H1 (cell line): ENCODE data around the gene RMND5A.

Experiments
- CTCF ChIP-seq, 3 experiments: IDR thresholded peaks; 1 replicate in 2 of 3; 2 replicates in 1 of 3; pipeline versions ENCODE4 v1.5.1 to v1.6.1; 2011; ENCODE audit warnings: low read length in 3 of 3, mild to moderate bottlenecking in 3 of 3, inconsistent platforms in 2 of 3, low read depth in 1 of 3, moderate library complexity in 1 of 3; ENCODE audit not compliant: insufficient read depth in 1 of 3; ENCODE audit errors: control extremely low read depth in 1 of 3
- EP300 ChIP-seq, 2 experiments: IDR thresholded peaks; 1 replicate in 1 of 2; 2 replicates in 1 of 2; pipeline ENCODE4 v1.6.1; 2011 to 2012; ENCODE audit warnings: low read depth in 2 of 2, low read length in 2 of 2, mild to moderate bottlenecking in 2 of 2, borderline replicate concordance in 1 of 2, inconsistent platforms in 1 of 2, moderate library complexity in 1 of 2
- KDM5A ChIP-seq: fragments of 200-600 bp; IDR thresholded peaks from 2 replicates; pipeline ENCODE4 v1.7.1; 2012; ENCODE audit warnings: mild to moderate bottlenecking, low read length, inconsistent platforms, mixed read lengths
- NRF1 ChIP-seq: IDR thresholded peaks from 2 replicates; pipeline ENCODE4 v1.6.1; 2011; ENCODE audit warnings: mild to moderate bottlenecking, low read depth, low read length, improper control_type of control experiment
- POLR2A ChIP-seq, 2 experiments: IDR thresholded peaks; 1 replicate in 1 of 2; 2 replicates in 1 of 2; pipeline ENCODE4 v1.6.1; 2011; ENCODE audit warnings: low read depth in 2 of 2, low read length in 2 of 2, mild to moderate bottlenecking in 2 of 2; ENCODE audit errors: control extremely low read depth in 1 of 2
- RNF2 ChIP-seq: fragments of 200-900, 300-1000 bp; sonication (generic); IDR thresholded peaks from 2 replicates; pipeline ENCODE4 v1.7.1; 2016; ENCODE audit warnings: borderline replicate concordance, low read depth, mild to moderate bottlenecking, antibody characterized with exemption, low read length; ENCODE audit not compliant: poor library complexity, severe bottlenecking; ENCODE audit errors: missing control alignments
- RXRA ChIP-seq: IDR thresholded peaks from 2 replicates; pipeline ENCODE4 v1.6.1; 2011; ENCODE audit warnings: low read depth, mild to moderate bottlenecking, low read length, moderate library complexity; ENCODE audit not compliant: insufficient read depth
- SP1 ChIP-seq: IDR thresholded peaks from 2 replicates; pipeline ENCODE4 v1.6.1; 2011; ENCODE audit warnings: low read depth, low read length
- TAF1 ChIP-seq: IDR thresholded peaks from 2 replicates; pipeline ENCODE4 v1.6.1; 2011; ENCODE audit warnings: mild to moderate bottlenecking, low read depth, low read length
- TEAD4 ChIP-seq: IDR thresholded peaks from 2 replicates; pipeline ENCODE4 v1.6.1; 2012; ENCODE audit warnings: low read depth, low read length, inconsistent platforms, mixed read lengths

GRCh38 chr2:86765310-86765695, 45.2 kb downstream of the RMND5A start:
- TF ChIP-seq POLR2A (IDR thresholded peaks at IDR 0.05; ENCODE audit: control extremely low read depth in 1 of 2, low read depth in 2 of 2, low read length in 2 of 2), result no peak
- TF ChIP-seq CTCF (IDR thresholded peaks at IDR 0.05; ENCODE audit: control extremely low read depth in 1 of 3, insufficient read depth in 1 of 3, low read depth in 1 of 3, low read length in 3 of 3), result no peak
- no peak for TF ChIP-seq TAF1
- TF ChIP-seq TEAD4, result no peak
- TF ChIP-seq EP300 (IDR thresholded peaks at IDR 0.05; ENCODE audit: borderline replicate concordance in 1 of 2, low read depth in 2 of 2, low read length in 2 of 2), result no peak
- no peak for TF ChIP-seq RNF2
- no peak for TF ChIP-seq SP1
- TF ChIP-seq RXRA, result no peak
- no peak for TF ChIP-seq NRF1
- TF ChIP-seq KDM5A, result no peak
